NCI-H2081 (cell line): ENCODE data around the gene PPP1R3F.

ENCODE experiments used
- DNase-seq, 2 experiments: peaks; one replicate each; lab custom pipeline; 2025; lab: John Stamatoyannopoulos, UW

The PPP1R3F gene, protein sequence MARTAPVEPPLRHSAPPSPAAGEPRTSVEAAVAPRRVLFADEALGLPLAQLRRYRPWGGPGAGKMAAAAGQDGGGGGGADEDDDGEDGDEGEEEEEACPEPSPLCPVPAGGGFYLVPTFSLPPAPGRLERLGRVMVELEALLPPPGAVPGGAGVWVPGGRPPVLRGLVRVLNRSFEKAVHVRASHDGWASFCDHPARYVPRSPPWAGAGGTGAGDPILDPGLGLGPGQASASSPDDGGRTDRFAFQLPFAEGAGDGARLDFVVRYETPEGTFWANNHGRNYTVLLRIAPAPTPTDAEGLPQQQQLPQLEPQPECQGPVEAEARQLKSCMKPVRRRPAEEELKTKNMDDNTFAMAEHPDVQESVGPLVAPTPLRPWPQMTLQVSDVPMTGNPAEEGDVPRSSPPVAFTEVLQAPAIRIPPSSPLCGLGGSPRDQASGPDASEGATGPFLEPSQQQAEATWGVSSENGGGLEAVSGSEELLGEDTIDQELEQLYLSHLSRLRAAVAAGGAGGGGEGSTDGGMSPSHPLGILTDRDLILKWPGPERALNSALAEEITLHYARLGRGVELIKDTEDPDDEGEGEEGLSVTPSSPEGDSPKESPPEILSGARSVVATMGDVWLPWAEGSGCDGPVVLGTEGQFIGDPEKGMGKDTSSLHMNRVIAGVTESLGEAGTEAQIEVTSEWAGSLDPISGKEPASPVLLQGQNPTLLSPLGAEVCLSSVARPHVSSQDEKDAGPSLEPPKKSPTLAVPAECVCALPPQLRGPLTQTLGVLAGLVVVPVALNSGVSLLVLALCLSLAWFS

DNA sequence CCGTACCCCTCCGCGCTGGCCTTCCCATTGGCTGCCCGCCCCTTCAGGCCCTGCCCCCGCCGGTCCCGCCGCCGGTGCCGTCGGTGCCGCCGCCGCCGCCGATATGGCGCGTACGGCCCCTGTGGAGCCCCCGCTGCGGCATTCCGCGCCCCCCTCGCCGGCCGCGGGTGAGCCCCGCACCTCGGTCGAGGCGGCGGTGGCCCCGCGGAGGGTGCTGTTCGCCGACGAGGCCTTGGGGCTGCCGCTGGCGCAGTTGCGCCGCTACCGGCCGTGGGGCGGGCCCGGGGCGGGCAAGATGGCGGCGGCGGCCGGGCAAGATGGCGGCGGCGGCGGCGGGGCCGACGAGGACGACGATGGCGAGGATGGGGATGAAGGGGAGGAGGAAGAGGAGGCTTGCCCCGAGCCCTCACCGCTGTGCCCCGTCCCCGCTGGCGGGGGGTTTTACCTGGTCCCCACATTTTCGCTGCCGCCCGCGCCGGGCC is at the start of gene PPP1R3F:
Gene PPP1R3F, plus strand, starts transcription at position 27 of the 482 bp plus-strand sequence. Its CDS starts 77 bp downstream, at position 104.
- DNase-seq, result no peak

GRCh38 chrX:49220100-49220499 is 49.5 kb upstream of the PPP1R3F start:
- no peak for DNase-seq

DNA sequence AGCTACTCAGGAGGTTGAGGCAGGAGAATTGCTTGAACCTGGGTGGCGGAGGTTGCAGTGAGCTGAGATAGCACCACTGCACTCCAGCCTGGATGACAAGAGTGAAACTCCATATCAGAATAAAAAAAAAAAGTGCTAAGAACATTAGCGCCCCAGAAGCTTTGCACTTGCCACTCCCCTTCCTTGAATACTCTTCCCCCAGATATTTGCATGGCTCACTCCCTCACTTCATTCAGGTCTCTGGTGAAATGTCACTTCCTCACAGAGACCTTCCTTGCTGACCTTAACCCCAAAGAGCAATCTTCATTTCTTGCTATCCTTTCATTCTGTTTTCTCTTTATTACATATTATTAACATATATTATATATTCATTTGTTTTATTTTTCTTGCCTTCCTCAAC is 47.7 kb upstream of the PPP1R3F start:
- no peak for DNase-seq

- DNase-seq, result no peak
Measured at GRCh38 chrX:49225858-49226257, 43.7 kb upstream of the PPP1R3F start.

DNA sequence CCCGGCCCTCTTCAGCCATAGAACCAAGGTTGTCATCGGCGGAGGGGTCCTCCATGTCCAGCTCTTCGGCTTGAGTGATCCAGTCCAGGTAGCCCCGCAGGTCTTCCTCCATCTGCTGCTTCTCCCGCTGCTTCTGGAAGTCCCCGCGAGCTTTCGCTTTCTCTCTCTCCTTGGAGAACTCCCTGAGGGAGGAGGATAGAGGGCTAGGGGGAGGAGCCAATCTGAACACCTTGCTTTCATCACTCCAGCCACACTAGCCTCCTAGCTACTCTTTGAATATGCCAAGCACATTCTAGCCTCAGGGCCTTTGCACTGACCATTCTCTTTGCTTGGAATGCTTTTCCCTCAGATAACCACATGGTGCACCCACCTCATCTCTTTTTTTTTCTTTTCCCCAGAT is 42.6 kb upstream of the PPP1R3F start:
- no peak for DNase-seq

DNA sequence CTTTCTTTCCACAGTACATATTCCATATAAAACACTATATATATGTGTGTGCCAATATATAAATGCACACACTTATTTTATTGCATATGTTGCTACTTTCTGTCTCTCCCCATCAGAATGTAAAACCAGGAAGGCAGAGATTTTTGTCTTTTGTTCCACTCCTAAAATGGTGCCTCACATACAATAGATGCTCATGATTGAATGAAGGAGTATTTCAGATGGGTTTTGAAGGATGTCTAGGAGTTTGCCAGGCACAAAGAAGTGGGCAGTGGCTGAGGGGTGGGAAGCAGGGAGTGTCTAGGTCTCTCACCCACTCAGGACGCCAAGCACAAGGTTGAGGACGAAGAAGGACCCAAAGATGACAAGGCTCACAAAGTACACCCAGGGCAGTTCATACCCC is 41.9 kb upstream of the PPP1R3F start:
- no peak for DNase-seq

DNA sequence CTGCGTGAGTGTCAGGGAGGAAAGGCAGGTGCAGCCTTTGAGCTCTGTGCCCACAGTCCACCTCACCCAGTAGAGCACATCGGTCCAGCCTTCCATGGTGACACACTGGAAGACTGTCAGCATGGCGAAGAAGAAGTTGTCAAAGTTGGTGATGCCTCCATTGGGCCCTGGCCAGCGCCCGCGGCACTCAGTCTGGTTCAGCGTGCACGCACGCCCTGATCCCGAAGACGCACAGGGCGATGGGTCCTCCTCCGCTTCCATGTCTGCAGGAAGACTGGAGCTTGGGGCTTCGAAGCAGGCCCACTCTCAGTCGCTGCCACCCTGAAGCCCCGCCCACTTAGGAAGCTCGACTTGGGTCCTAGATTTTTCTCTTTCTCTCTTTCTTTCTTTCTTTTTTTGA is 41.4 kb upstream of the PPP1R3F start:
- no peak for DNase-seq

GRCh38 chrX:49230500-49231232 is 38.9 kb upstream of the PPP1R3F start:
- no peak for DNase-seq

- no peak for DNase-seq
Measured at GRCh38 chrX:49231333-49232000, 38.1 kb upstream of the PPP1R3F start.

- no peak for DNase-seq
Measured at GRCh38 chrX:49232525-49232924, 37.1 kb upstream of the PPP1R3F start.

DNA sequence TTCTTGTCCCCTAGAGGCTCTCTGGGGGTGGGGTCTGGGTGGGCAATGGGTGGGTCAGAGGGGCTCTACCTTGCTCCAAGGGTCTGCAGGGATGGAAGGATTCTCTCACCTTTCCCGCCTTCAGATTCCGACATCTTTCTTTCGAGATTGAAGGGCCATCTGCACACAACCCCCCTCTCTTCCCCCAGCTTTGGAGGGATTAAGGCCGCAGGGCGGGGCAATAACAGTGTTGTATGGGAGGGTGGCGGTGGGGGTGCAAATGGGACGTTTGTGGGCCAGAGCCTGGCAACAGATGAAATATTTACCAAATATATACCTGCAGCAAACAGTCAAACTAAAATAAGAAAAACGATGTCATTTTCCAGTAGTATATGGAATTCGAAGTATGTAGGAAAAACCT is 36.4 kb upstream of the PPP1R3F start, which contains the start of gene CACNA1F:
Gene CACNA1F, minus strand, starts transcription at position 165 of the 400 bp plus-strand sequence. Its CDS starts 31 bp downstream, at position 134.
- DNase-seq, result no peak

GRCh38 chrX:49233887-49234555 is 35.6 kb upstream of the PPP1R3F start:
- no peak for DNase-seq

GRCh38 chrX:49237060-49237459 is 32.5 kb upstream of the PPP1R3F start:
- no peak for DNase-seq

DNA sequence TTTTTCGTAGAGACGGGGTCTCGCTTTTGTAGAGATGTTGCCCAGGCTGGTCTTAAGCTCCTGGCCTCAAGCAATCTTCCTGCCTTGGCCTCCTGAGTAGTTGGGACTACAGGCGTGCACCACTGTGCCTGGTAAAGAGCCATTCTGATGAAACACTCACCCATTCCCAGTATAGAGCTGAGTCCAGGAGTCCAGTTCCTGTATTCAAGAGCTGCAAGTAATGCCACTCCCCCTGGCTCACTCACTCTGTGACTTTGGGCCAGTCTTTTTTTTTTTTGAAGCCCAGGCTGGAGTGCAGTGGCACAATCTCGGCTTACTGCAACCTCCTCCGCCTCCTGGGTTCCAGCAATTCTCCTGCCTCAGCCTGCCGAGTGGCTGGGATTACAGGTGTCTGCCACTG is 30.9 kb upstream of the PPP1R3F start:
- no peak for DNase-seq

DNA sequence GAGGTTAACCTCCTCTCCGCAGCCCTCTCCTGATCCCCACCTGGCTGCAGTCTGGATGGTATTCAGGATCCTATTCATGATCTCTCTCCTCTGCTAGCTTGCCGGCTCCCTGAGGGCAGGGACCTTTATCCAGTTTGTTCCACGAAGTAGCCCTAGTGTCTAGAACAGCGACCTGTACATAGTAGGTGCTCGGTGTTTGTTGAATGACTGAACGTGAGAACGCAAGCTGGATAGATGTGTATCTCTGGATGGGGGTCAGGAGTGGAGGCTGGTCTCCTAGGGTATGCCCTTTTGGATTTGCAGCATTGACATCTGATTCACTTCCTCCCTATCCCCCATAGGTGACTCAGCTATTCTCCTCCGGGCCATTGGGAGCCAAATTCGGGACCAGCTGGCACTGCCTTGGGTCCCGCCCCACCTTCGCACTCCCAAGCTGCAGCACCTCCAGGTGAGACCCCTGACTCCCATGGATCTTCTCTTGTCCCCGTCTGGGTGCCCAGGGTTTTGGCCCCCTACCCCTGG is 27.0 kb upstream of the PPP1R3F start:
- DNase-seq, result no peak

DNA sequence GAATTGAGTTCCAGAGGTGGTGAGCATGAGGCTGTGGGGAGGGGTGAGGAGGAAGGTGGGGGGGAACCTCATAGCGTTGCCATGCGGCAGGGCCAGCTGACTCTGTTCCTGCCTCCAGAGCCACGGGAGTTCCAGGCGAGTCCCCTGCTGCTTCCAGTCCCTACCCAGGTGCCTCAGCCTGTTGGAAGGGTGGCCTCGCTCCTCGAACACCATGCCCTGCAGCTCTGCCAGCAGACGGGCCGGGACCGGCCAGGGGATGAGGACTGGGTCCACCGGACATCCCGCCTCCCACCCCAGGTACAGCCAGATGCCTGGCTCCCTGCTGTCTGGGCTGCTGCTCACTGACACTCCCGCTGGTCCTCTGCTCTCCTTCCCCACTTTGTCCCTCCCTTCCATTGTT is 26.4 kb upstream of the PPP1R3F start:
- no peak for DNase-seq

- DNase-seq, result no peak
Measured at GRCh38 chrX:49244207-49244606, 25.4 kb upstream of the PPP1R3F start.

DNA sequence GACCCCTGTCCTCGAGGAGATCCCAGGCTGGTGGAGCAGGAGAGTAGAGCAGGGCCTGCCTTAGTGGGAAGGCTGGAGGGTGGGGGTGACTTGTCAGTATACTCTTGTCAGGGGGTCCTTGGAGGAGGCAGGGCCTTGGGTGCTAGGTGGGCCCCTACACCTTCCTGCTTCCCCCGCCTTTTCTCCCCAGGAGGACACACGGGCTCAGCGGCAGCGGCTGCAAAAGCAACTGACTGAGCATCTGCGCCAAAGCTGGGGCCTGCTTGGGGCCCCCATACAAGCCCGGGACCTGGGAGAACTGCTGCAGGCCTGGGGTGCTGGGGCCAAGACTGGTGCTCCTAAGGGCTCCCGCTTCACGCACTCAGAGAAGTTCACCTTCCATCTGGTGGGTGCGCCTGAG is 23.1 kb upstream of the PPP1R3F start:
- no peak for DNase-seq

GRCh38 chrX:49247346-49247745 is 22.2 kb upstream of the PPP1R3F start:
- DNase-seq, result no peak

DNA sequence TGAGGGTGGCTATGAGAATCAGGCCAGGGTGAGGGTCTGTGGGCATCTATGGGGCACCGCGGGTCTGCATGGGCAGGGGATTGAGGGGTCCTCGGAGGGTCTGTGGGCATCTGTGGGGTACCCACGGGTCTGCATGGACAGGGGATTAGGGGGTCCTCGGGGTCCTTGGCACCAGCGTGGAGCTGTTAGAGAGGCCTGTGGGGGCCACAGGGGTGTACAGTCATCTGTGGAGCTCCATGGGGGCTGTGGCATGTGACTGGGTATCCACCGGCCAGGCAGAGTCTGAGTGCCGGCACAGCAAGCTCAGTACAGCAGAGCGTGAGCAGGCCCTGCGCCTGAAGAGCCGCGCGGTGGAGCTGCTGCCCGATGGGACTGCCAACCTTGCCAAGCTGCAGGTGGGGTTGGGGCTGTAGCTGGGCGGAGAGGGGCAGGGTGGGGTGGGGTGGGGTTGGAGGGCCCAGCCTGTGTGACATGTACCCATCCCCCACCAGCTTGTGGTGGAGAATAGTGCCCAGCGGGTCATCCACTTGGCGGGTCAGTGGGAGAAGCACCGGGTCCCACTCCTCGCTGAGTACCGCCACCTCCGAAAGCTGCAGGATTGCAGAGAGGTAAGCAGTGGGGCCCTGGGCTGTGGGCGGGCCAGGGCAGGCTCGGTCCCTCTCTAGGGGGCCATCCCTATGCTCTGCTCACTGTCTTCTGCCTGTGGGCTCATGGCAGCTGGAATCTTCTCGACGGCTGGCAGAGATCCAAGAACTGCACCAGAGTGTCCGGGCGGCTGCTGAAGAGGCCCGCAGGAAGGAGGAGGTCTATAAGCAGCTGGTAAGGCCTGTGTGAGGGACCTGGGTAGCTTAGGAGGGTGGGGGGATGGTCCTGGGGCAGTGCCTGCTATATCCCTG is 21.4 kb upstream of the PPP1R3F start:
- DNase-seq, result no peak
